Thoracic aorta (tissue), 2 donors: Measurements from ENCODE around the gene NOBOX. TPM values are rescaled to one million over a fixed set of nuclear protein-coding genes. Genes with fewer than 3 reads are reported as not detected.

Source experiments
- ATAC-seq: fragments of 150-250 bp; one replicate; pipeline ENCODE4 v1.8.0; 2017; ENCODE audit warnings: low read depth; ENCODE audit not compliant: insufficient number of reproducible peaks, low FRiP score
- DNase-seq: peaks from one replicate; pipeline ENCODE4 v3.0.0-alpha.2; 2020; ENCODE audit warnings: low spot score
- H3K27ac ChIP-seq, 2 donors: fragments of 200-600 bp; sonication (generic); 1 replicate in 1 of 2; 2 replicates in 1 of 2; pipeline ENCODE4 v1.5.1; 2016; ENCODE audit warnings: mild to moderate bottlenecking in 2 of 2, moderate library complexity in 2 of 2
- H3K27me3 ChIP-seq: fragments of 200-600 bp; sonication (generic); replicated peaks from 2 replicates; pipeline ENCODE4 v1.6.0; 2016; ENCODE audit warnings: mild to moderate bottlenecking; ENCODE audit not compliant: insufficient read depth
- H3K36me3 ChIP-seq: fragments of 200-600 bp; sonication (generic); one replicate; pipeline ENCODE4 v1.5.1; 2016
- H3K4me1 ChIP-seq, 2 donors: fragments of 200-600 bp; sonication (generic); 1 replicate in 1 of 2; 2 replicates in 1 of 2; pipeline versions ENCODE4 v1.5.1 to v1.6.0; 2016; ENCODE audit warnings: low read depth in 2 of 2, mild to moderate bottlenecking in 1 of 2; ENCODE audit not compliant: control insufficient read depth in 1 of 2
- H3K4me3 ChIP-seq: fragments of 200-600 bp; sonication (generic); 2 replicates; pipeline ENCODE4 v1.5.1; 2016; ENCODE audit warnings: mild to moderate bottlenecking
- H3K9me3 ChIP-seq: fragments of 200-600 bp; sonication (generic); 2 replicates; pipeline ENCODE4 v1.5.1; 2016
- total RNA-seq, 2 donors: library from RNA; depleted of rRNA; stranded (reverse); fragments of >200 nt; gene quantifications; one replicate each; pipeline versions ENCODE4 v1.1.0 to v1.2.3, GENCODE V29; 2016
- TF ChIP-seq, protein P1 (sequence below): fragments of 200-600 bp; sonication (generic); IDR thresholded peaks from one replicate; pipeline ENCODE4 v1.5.1; 2019; ENCODE audit warnings: antibody characterized with exemption

Gene NOBOX
- total RNA-seq, 2 donors from 2014 or later = not detected

DNA sequence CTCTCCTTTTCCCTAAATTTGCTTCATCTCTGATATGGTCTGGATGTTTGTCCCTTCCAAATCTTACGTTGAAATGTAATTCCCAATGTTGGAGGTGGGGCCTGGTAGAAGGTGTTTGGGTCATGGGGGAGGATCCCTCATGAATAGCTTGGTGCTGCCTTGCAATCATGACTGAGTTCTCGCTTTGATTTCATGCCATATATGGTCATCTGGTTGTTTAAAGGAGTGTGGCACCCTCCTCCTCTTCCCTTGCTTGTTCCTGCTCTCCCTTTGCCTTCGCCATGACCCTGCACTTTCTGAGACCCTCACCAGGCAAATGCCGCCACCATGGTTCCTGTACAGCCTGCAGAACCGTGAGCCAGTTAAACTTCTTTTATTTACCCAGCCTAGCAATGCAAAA is 14.5 kb downstream of the NOBOX start:
- Histone ChIP-seq H3K27me3 (no peaks in the 10 kb centered on the region), H3K9me3 (no peaks in the 10 kb centered on the region), H3K36me3 (no peaks in the 10 kb centered on the region), H3K27ac (no peak overlapping the region), H3K4me3 (no peak overlapping the region), H3K4me1 (no peaks in the 10 kb centered on the region)
- DNase-seq (no peak), ATAC-seq (no peak)
- TF ChIP-seq, protein P1, sequence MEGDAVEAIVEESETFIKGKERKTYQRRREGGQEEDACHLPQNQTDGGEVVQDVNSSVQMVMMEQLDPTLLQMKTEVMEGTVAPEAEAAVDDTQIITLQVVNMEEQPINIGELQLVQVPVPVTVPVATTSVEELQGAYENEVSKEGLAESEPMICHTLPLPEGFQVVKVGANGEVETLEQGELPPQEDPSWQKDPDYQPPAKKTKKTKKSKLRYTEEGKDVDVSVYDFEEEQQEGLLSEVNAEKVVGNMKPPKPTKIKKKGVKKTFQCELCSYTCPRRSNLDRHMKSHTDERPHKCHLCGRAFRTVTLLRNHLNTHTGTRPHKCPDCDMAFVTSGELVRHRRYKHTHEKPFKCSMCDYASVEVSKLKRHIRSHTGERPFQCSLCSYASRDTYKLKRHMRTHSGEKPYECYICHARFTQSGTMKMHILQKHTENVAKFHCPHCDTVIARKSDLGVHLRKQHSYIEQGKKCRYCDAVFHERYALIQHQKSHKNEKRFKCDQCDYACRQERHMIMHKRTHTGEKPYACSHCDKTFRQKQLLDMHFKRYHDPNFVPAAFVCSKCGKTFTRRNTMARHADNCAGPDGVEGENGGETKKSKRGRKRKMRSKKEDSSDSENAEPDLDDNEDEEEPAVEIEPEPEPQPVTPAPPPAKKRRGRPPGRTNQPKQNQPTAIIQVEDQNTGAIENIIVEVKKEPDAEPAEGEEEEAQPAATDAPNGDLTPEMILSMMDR = no peak

- TF ChIP-seq, protein P1 = no peak
- no peak for ATAC-seq
- no peak overlapping the region for H3K27ac ChIP-seq
- H3K4me1 ChIP-seq = no peaks in the 10 kb centered on the region
- no peaks in the 10 kb centered on the region for H3K36me3 ChIP-seq
- no peaks in the 10 kb centered on the region for H3K27me3 ChIP-seq
- no peak overlapping the region for H3K4me3 ChIP-seq
- DNase-seq = no peak
- no peaks in the 10 kb centered on the region for H3K9me3 ChIP-seq
Observed at GRCh38 chr7:144386741-144387140, 16.8 kb downstream of the NOBOX start.

DNA sequence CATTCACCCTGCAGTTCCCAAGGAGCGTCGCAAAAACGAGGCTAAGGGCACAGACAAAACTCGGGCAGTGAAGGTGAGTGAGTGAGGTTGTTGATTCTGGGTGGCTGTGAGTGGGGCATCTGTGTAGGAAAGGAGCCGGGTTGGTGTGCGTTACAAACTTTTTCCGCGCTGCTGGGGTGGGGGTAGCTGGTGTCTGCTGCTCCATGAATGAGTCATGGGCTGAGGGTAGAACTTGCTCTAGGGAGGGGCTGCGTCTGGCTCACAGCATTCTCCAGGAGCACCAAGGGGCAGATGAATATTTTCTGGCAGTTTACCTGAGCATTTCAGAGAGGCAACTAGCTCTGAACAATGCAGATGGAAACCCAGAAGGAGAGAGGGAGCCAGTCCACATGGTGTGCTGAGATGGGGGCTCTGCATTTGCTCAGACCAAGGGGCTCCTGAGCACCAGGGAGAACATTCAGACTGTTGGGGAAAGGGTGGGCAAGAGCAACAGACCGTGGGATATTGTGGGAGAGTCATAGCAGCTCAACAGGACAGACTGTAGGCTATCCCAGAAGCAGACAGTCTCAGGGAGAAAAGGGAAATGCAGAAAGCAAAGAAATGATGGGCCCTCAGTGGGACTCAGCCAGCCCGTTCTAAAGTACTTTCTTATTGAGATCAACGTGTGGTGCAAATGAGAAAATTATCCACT is 18.8 kb downstream of the NOBOX start:
- Histone ChIP-seq H3K27ac (no peak overlapping the region), H3K4me1 (no peaks in the 10 kb centered on the region), H3K9me3 (no peaks in the 10 kb centered on the region), H3K4me3 (no peak overlapping the region), H3K36me3 (no peaks in the 10 kb centered on the region), H3K27me3 (no peaks in the 10 kb centered on the region)
- ATAC-seq (no peak), DNase-seq (no peak)
- TF ChIP-seq, protein P1 = no peak

DNA sequence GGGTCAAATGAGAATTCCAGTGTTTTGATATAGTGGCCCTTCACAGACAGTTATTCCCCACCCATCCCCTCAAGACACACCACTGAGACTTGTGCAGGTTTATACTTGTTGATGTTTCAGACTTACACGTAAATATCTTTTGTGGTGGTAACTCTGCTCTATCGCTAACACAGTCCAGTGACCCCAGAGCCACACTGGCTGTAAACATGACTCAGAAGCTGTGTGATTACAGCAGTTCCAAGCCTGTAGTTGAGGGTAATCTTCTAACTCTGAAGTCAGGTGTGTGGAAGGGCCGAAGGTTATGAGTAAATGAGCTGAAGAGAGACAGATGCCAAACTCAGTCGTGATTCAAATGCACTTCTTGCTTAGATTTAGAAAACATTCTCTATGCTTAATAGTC is 19.4 kb downstream of the NOBOX start:
- ATAC-seq (no peak), DNase-seq (no peak)
- Histone ChIP-seq H3K4me1 (no peaks in the 10 kb centered on the region), H3K4me3 (no peak overlapping the region), H3K9me3 (no peaks in the 10 kb centered on the region), H3K27me3 (no peaks in the 10 kb centered on the region), H3K36me3 (no peaks in the 10 kb centered on the region), H3K27ac (no peak overlapping the region)
- TF ChIP-seq, protein P1 = no peak

- Histone ChIP-seq H3K4me3 (no peak overlapping the region), H3K27ac (no peak overlapping the region), H3K9me3 (no peaks in the 10 kb centered on the region), H3K27me3 (no peaks in the 10 kb centered on the region), H3K4me1 (no peaks in the 10 kb centered on the region), H3K36me3 (peaks cover 3% of the 10 kb centered on the region)
- TF ChIP-seq, protein P1 = no peak
- no peak for DNase-seq
- no peak for ATAC-seq
Observed at GRCh38 chr7:144379776-144380384, 23.6 kb downstream of the NOBOX start.
